H9 (cell line): ENCODE results near the gene TLK2. TPM values are rescaled to one million over a fixed set of nuclear protein-coding genes. Genes with fewer than 3 reads are reported as not detected.

Experiments used
- DNase-seq: peaks from one replicate; pipeline ENCODE4 v3.0.0-alpha.2; 2017
- H2AFZ ChIP-seq: one replicate; pipeline ENCODE4 v1.6.1; 2013; ENCODE audit warnings: mild to moderate bottlenecking, low read length, control low read depth, moderate library complexity
- H2AK5ac ChIP-seq: 2 replicates; pipeline ENCODE4 v1.6.1; 2013; ENCODE audit warnings: low read length, control low read depth, mixed read lengths; ENCODE audit not compliant: insufficient read length
- H2BK120ac ChIP-seq: one replicate; pipeline ENCODE4 v1.6.1; 2013; ENCODE audit warnings: low read depth, mild to moderate bottlenecking, low read length, control low read depth, inconsistent platforms; ENCODE audit not compliant: poor library complexity, severe bottlenecking
- H2BK12ac ChIP-seq: 2 replicates; pipeline ENCODE4 v1.6.1; 2013; ENCODE audit warnings: low read length, control low read depth, mixed read lengths, low read depth; ENCODE audit not compliant: insufficient read length
- H2BK15ac ChIP-seq: 2 replicates; pipeline ENCODE4 v1.6.1; 2013; ENCODE audit warnings: low read depth, low read length, control low read depth
- H2BK20ac ChIP-seq: one replicate; pipeline ENCODE4 v1.6.1; 2013; ENCODE audit warnings: low read depth, mild to moderate bottlenecking, low read length, control low read depth, inconsistent platforms; ENCODE audit not compliant: poor library complexity, severe bottlenecking
- H2BK5ac ChIP-seq: 2 replicates; pipeline ENCODE4 v1.6.1; 2013; ENCODE audit warnings: low read length, control low read depth, mixed read lengths; ENCODE audit not compliant: insufficient read length
- H3K14ac ChIP-seq: 2 replicates; pipeline ENCODE4 v1.6.1; 2013; ENCODE audit warnings: low read length, control low read depth; ENCODE audit not compliant: insufficient read depth
- H3K18ac ChIP-seq: 2 replicates; pipeline ENCODE4 v1.6.1; 2013; ENCODE audit warnings: low read depth, mild to moderate bottlenecking, mixed read lengths, low read length, control low read depth; ENCODE audit not compliant: insufficient read length
- H3K23ac ChIP-seq: 2 replicates; pipeline ENCODE4 v1.6.1; 2013; ENCODE audit warnings: low read length, control low read depth, mixed read lengths, low read depth; ENCODE audit not compliant: insufficient read length
- H3K23me2 ChIP-seq: 2 replicates; pipeline ENCODE4 v1.6.1; 2013; ENCODE audit warnings: low read depth, mild to moderate bottlenecking, mixed read lengths, low read length, control low read depth; ENCODE audit not compliant: insufficient read length, poor library complexity, severe bottlenecking
- H3K27ac ChIP-seq: 2 replicates; pipeline ENCODE4 v1.5.1; 2013; ENCODE audit warnings: low read length, control low read depth, mixed read lengths, low read depth; ENCODE audit not compliant: insufficient read length
- H3K27me3 ChIP-seq: 2 replicates; pipeline ENCODE4 v1.6.1; 2013; ENCODE audit warnings: low read length, control low read depth, inconsistent platforms; ENCODE audit not compliant: insufficient read depth
- H3K4ac ChIP-seq: 2 replicates; pipeline ENCODE4 v1.6.1; 2013; ENCODE audit warnings: low read depth, mild to moderate bottlenecking, control low read depth, inconsistent platforms, low read length, moderate library complexity
- H3K4me1 ChIP-seq: 2 replicates; pipeline ENCODE4 v1.6.1; 2013; ENCODE audit warnings: low read length, control low read depth, inconsistent platforms; ENCODE audit not compliant: insufficient read depth
- H3K4me2 ChIP-seq: 2 replicates; pipeline ENCODE4 v1.6.1; 2013; ENCODE audit warnings: low read length, control low read depth, mixed read lengths; ENCODE audit not compliant: insufficient read length, insufficient read depth
- H3K56ac ChIP-seq: 2 replicates; pipeline ENCODE4 v1.6.1; 2013; ENCODE audit warnings: low read depth, mild to moderate bottlenecking, mixed read lengths, low read length, control low read depth; ENCODE audit not compliant: insufficient read length
- H3K79me1 ChIP-seq: 2 replicates; pipeline ENCODE4 v1.6.1; 2013; ENCODE audit warnings: low read depth, mild to moderate bottlenecking, moderate library complexity, low read length, control low read depth, inconsistent platforms; ENCODE audit not compliant: insufficient read depth, poor library complexity, severe bottlenecking
- H3K79me2 ChIP-seq: 2 replicates; pipeline ENCODE4 v1.6.1; 2013; ENCODE audit warnings: low read length, control low read depth, inconsistent platforms; ENCODE audit not compliant: insufficient read depth
- H3K9ac ChIP-seq: 2 replicates; pipeline ENCODE4 v1.6.1; 2013; ENCODE audit warnings: low read length, control low read depth, mixed read lengths; ENCODE audit not compliant: insufficient read length; ENCODE audit errors: extremely low read depth
- H3K9me3 ChIP-seq: one replicate; pipeline ENCODE4 v1.6.1; 2013; ENCODE audit warnings: low read depth, low read length, inconsistent platforms; ENCODE audit not compliant: control insufficient read depth
- H3T11ph ChIP-seq: one replicate; pipeline ENCODE4 v1.6.1; 2013; ENCODE audit warnings: mild to moderate bottlenecking, low read length, control low read depth, inconsistent platforms
- H4K20me1 ChIP-seq: one replicate; pipeline ENCODE4 v1.6.1; 2013; ENCODE audit not compliant: control insufficient read depth, insufficient read length, insufficient read depth
- H4K5ac ChIP-seq: 2 replicates; pipeline ENCODE4 v1.6.1; 2013; ENCODE audit warnings: low read depth, mild to moderate bottlenecking, mixed read lengths, low read length, control low read depth; ENCODE audit not compliant: insufficient read length
- H4K8ac ChIP-seq: replicated peaks from 2 replicates; pipeline ENCODE4 v1.6.1; 2013; ENCODE audit warnings: low read length, control low read depth, mixed read lengths, low read depth; ENCODE audit not compliant: insufficient read length
- H4K91ac ChIP-seq: 2 replicates; pipeline ENCODE4 v1.6.1; 2013; ENCODE audit warnings: low read depth, mild to moderate bottlenecking, moderate library complexity, mixed read lengths, low read length, control low read depth; ENCODE audit not compliant: insufficient read length
- H3K27ac Mint-ChIP-seq, 3 experiments: 2 replicates in 2 of 3; 3 replicates in 1 of 3; pipeline ENCODE4 v1.8.0; 2020 to 2021; ENCODE audit warnings: mixed read lengths in 3 of 3, mild to moderate bottlenecking in 1 of 3, moderate library complexity in 1 of 3
- H3K27me3 Mint-ChIP-seq: 2 replicates; pipeline ENCODE4 v1.8.0; 2021; ENCODE audit warnings: low read depth, mild to moderate bottlenecking, moderate library complexity, mixed read lengths
- H3K36me3 Mint-ChIP-seq, 3 experiments: 2 replicates in 2 of 3; 3 replicates in 1 of 3; pipeline ENCODE4 v1.8.0; 2020 to 2021; ENCODE audit warnings: low read depth in 3 of 3, mixed read lengths in 3 of 3; ENCODE audit not compliant: insufficient read depth in 1 of 3
- H3K4me1 Mint-ChIP-seq, 2 experiments: 2 replicates each; pipeline ENCODE4 v1.8.0; 2020; ENCODE audit warnings: mixed read lengths in 2 of 2
- H3K4me3 Mint-ChIP-seq, 2 experiments: 2 replicates in 1 of 2; 3 replicates in 1 of 2; pipeline ENCODE4 v1.8.0; 2020 to 2021; ENCODE audit warnings: mild to moderate bottlenecking in 2 of 2, mixed read lengths in 2 of 2, moderate library complexity in 1 of 2
- H3K9me3 Mint-ChIP-seq, 2 experiments: 2 replicates in 1 of 2; 3 replicates in 1 of 2; pipeline ENCODE4 v1.8.0; 2020; ENCODE audit warnings: mild to moderate bottlenecking in 2 of 2, mixed read lengths in 2 of 2, moderate library complexity in 1 of 2
- WGBS: extraction: QIAGEN DNeasy Blood & Tissue Kit; methylation state at CpG from one replicate; pipeline ENCODE4 v1.1.7; 2013; ENCODE audit warnings: missing lambda C conversion rate, low lambda C conversion rate, mixed read lengths; ENCODE audit not compliant: insufficient read length; ENCODE audit errors: extremely low coverage; 5-methylcytosine and 5-hydroxymethylcytosine counted together
- total RNA-seq: library from RNA; stranded (reverse); gene quantifications from 2 replicates; pipeline ENCODE4 v1.2.1, GENCODE V29; 2021
- TF ChIP-seq, protein P1 (sequence below): fragments of 200-600 bp; sonication (generic); conservative IDR thresholded peaks from 3 replicates; pipeline ENCODE4 v1.8.0; 2021; ENCODE audit warnings: antibody characterized with exemption, mild to moderate bottlenecking

The TLK2 gene
- total RNA-seq, 1 experiment from 2014 or later, result 63.7 TPM

DNA sequence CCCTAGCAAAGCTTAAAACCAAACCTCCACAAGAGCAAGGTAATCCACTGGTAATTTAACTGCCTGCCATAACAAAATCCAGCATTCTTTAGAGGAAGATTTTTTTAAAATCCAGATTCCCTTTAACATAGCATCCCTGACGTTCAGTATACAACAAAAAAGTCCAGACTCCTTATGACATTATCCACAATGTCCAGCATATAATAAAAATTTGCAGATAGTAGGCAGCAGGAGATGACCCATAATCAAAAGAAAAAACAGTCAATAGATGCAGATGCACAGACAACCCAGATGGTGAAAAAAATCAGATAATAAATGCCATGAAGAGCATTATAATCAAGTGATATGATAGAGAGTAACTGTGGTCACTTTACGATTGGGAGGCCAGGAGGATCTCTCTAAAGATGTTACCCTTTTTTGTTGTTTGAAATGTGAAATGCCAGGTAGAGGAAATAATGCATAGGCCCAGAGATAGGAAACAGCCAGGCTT is 182.0 kb downstream of the TLK2 start:
- Histone ChIP-seq H3K27ac (no peak overlapping the region), H3T11ph (no peak overlapping the region), H3K23me2 (no peaks in the 10 kb centered on the region), H3K14ac (no peak overlapping the region), H2BK15ac (no peak overlapping the region), H3K18ac (no peak overlapping the region), H3K4me2 (no peak overlapping the region), H4K8ac (no peak overlapping the region), H3K4ac (no peak overlapping the region), H3K79me2 (no peaks in the 10 kb centered on the region), H2BK120ac (no peak overlapping the region), H3K23ac (no peak overlapping the region), H2BK20ac (no peak overlapping the region), H4K5ac (no peak overlapping the region), H4K91ac (no peak overlapping the region), H2BK5ac (no peak overlapping the region), H2AFZ (no peak overlapping the region), H3K9me3 (no peaks in the 10 kb centered on the region), H3K79me1 (no peaks in the 10 kb centered on the region), H4K20me1 (no peaks in the 10 kb centered on the region), H3K4me1 (no peaks in the 10 kb centered on the region), H2AK5ac (no peak overlapping the region), H2BK12ac (no peak overlapping the region), H3K27me3 (no peaks in the 10 kb centered on the region), H3K56ac (no peak overlapping the region), H3K9ac (no peak overlapping the region)
- no peak overlapping the region for H3K4me3 Mint-ChIP-seq
- H3K36me3 Mint-ChIP-seq, result peaks cover 0 to 17% (median 12%) of the 10 kb centered on the region in 3 experiments; a peak in 6 of 7 replicates
- peaks cover 3 to 6% of the 10 kb centered on the region in 2 experiments; a peak in 3 of 4 replicates for H3K4me1 Mint-ChIP-seq
- TF ChIP-seq, protein P1, sequence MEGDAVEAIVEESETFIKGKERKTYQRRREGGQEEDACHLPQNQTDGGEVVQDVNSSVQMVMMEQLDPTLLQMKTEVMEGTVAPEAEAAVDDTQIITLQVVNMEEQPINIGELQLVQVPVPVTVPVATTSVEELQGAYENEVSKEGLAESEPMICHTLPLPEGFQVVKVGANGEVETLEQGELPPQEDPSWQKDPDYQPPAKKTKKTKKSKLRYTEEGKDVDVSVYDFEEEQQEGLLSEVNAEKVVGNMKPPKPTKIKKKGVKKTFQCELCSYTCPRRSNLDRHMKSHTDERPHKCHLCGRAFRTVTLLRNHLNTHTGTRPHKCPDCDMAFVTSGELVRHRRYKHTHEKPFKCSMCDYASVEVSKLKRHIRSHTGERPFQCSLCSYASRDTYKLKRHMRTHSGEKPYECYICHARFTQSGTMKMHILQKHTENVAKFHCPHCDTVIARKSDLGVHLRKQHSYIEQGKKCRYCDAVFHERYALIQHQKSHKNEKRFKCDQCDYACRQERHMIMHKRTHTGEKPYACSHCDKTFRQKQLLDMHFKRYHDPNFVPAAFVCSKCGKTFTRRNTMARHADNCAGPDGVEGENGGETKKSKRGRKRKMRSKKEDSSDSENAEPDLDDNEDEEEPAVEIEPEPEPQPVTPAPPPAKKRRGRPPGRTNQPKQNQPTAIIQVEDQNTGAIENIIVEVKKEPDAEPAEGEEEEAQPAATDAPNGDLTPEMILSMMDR, result no peak
- peaks cover 9% of the 10 kb centered on the region in 2 experiments for H3K9me3 Mint-ChIP-seq
- DNase-seq, result no peak
- no CpG with 5 or more reads among the region's 2 CpGs for WGBS
- H3K27ac Mint-ChIP-seq, result no peak overlapping the region
- H3K27me3 Mint-ChIP-seq, result no peaks in the 10 kb centered on the region
